Activated naive CD4-positive, alpha-beta T cell treated with anti-CD3 and anti-CD28 coated beads, Interleukin-2, amount 50 U/mL, for 16 hours (primary cell): Measurements from ENCODE around the gene EBF3.

Source experiments
- DNase-seq: peaks from one replicate; pipeline ENCODE4 v3.0.0-alpha.2; 2020

Gene EBF3

DNA sequence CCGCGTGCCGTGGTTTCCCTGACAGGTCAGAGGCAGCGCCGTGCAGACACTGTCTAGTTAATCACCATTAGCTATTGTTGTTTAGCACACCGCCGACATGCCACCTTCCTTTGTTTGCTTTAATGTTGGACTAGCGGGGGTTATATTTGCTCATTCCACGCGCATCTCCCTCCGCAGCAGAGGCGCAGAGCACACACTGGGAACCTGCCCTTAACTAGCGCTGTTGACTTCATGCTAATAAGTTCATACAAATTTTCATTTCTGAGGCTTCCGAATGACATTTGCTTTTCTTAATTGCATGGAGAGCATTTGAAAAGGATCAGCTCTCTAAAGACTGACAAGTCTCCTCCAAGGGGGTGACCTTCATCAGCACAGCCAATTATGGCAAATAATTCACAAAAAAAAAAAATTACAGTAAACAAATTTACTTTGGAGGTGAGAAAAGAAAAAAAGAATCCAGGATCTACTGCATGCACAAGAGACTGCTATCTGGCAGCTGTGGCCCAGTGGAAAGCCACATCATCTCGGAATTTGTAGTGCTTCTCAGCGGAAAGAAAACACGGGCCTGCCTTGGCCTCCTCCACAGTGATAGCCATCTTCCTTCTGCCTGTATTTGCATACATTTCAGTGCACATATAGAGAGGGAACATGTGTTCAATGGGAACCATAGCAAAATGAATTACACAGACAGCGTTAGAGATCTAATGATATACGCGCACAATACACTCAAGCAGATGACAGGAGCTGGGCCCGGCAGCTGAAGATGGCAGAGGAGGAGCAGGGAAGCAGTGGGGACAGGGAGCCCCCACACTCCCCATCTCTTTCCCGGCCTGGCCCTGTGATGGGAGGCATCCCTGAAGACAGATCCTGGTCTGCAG is 94.2 kb downstream of the EBF3 start:
- no peak for DNase-seq

DNA sequence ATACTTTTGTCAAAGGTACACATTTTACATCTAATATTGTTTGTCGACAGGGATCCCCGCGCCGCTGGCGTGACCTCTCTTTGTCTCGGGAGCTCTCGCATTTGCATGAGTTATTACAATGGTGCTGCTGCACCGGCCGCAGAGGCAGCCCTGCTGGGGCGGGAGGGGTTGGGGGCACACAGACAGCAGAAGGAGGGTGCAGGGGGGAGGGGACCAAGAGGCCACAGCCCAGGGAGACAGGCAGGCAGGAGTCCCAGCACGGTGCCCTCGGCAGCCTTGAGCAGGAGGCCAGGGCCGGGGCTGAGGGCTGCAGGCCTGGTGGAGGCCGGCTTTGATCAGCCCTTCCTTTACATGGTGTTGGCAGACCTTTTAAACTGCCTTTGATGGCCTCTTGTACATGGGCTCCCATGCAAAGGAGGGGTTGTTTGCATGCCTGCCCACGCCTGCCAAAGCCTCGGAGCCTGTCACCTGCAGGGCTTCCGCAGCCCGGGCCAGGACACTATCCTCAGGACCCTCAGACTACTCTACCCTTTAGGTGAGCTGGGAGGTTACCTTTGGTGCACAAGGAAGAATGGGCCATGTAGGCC is 95.5 kb downstream of the EBF3 start:
- no peak for DNase-seq

DNA sequence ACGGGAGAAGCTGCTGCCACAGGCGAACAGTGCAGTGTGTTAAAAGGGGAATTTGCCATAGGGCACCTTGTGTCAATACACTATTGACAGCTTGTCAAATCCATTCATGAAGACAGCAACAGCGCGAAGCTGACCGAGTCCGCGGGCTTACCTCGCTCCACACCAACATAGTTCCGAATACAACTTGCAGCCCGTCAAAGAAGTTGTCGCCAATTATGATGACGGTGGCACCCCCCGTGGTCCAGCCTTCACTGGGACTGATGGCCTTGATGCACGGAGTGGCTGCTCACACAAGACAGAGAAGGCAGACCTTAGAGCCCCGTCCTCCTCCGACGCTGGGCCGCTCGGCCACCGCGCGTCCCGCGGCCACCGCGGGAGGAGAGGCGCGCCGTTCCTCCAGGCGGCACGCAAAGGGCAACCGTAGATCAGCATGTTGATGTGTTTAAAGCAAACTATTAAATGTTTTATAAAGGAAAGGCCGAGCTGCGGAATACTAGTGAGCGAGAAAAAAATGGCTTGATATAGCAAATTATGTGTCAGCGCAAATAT is 96.4 kb downstream of the EBF3 start:
- no peak for DNase-seq

DNA sequence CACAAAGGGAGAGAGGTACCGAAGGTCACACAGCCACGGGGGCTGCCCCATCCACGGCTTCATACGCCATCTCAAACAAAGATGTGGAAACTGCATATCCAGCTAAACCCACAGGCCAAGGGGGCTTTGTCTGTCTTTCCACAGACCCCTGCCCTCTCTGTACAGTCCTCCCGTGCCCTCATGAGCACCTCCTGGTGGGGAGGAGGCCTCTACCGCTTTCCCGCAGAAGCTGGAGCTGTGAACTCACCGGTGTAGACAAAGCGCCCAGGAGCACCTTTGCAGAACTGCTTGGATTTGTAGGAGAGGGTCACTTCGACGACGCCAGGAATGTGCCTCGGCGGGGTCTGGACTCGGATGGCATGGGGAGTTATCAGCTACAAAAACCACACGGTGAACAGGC is 97.2 kb downstream of the EBF3 start:
- no peak for DNase-seq

DNA sequence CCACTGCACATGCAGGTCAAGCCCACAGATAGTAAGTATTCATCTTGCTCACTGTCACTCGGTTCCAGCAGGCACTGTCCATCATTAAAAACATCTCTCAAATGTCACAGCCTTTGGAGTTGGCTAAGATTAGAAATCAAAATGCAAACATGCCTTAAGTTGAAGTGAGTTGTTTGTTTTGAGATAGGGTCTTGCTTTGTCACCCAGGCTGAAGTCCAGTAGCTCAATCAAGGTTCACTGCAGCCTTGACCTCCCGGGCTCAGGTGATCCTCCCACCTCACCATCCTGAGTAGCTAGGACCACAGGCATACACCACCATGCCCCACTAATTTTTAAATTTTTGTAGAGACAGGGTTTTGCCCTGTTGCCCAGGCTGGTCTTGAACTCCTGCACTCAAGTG is 98.1 kb downstream of the EBF3 start:
- DNase-seq = no peak

DNA sequence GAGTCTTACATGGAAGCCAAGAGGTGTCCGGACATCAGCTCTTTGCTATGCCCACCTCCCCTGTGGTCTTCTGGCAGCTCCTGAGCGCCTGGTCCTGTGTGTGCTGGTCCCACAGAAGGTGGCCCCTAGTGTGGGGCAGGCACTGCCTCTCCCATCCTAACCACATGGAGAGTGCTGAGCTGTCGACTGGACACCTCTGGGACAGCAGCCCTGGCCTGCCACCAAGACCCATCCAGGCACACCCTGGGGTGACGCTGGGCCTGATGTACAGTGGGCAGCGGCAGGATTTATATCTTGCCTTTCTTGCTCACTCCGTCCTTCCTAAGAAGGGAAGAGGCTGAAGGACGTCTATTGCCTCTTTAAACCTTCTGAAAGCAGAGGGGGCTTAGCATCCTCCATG is 98.7 kb downstream of the EBF3 start:
- no peak for DNase-seq

DNA sequence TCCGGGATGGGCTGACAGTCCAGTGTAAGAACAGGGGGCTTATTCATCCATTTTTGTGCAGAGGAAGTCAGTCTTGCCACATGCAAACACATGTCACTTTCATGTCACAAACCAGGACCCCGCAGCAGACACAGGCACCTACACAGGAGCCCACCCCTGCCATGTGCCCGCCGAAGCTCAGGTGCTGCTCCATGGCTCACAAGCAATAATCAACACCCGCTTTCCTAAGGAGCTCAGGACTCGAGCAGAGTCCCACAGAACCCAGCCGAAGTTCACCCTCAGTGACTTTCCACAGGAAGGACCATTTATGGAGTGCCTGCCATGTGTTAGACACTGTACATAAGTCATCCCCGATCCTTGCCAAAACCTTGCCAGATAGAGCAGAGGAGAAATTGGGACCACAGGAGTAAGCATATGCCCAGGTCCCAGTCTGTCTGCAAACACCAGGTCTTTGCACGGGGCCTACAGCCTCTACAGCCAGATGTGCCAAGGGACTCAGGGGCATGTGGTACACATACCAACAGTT is 99.4 kb downstream of the EBF3 start:
- no peak for DNase-seq

DNA sequence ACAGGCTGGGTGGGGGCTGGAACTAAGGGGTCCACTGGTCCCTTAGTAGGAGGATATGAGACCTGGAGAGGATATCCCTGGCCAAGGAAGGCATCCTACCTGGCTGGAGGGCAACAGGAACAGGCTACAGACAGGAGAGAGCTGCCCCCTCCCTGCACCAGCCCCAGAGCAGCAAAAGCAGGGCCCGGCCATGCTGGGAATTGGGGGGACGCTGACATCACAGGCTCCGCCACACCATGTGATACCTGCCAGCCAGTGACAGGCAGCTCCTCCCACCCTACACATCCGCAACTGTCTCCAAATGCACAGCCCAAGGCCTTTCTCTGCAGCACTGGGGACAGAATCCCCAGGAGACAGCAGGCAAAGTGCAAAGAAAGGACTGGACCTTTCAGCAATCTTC is 100.0 kb downstream of the EBF3 start:
- DNase-seq = no peak

DNA sequence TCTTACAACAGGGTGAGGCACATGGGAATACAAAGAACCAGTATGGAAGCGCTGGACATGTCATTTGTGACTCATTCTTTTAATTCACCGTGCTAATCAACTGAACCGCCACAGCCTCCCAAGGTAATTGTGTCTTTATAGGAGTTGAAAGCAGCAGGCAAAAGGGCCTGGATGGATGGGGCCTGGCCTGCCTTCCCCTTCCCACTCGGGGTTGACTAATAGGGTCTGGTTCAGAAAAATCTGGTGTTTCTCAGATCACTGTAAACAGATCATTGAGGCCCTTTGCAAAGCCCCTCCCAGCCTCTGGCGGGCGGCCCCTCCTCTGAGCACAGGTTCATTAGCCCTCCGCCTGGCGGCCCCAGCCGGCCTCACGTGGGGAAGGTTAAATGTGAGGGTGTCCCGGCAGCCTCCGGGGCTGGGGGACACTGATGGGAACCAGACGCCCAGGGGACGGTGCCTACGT is 100.8 kb downstream of the EBF3 start:
- no peak for DNase-seq

DNA sequence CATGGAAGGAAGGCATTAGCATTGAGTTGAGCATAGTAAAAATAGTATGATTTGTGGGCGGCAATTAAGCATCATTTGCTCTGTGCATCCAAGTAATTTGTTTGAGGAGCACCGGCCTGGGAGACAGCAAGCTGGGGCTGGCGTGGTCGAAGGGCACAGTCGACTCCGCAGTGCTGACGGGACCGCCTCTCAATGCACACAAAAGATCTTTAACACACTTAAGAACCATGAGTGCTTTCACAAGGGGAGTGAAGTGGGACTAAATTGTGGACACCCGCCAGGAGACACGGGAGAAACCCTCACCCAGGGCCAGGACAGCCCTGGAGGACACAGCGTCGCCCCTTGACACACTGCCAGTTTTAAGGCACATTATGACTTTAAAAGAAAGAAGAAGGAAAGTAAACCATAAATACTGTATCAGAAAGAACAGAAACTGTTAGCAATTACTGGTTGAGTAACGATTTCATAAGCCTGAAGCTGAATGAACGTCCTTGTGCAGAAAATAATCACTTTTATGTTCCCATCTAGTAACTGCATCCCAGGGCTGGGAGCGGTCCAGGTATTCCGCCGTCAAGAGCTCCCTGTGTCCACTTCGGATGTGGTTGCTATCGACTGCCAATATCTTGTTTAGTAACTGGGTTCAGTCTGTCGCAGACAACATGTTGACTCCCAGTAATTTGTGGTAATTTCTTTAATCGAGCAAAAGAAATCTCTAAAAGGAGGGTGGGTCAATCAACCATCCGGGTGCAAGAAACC is 102.1 kb downstream of the EBF3 start:
- DNase-seq = no peak

DNA sequence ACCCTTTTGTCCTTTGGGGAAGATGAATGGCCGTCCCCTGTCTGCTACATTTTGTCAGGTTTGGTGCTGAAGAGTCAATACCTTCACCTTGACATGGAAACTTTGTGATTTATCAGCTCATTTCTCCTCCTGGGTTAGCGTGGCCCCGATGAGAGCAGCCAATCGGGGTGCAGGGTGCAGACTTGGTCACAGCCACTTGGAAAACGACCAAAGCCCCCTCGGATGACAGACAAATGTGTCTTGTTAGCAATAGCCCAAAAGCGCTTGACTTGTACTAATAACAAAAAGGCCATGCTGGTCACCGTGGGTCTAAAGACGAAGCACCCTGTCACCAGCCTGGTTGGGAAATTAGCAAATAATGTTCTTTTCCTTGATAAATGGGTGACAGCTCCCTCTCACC is 103.7 kb downstream of the EBF3 start:
- no peak for DNase-seq

DNA sequence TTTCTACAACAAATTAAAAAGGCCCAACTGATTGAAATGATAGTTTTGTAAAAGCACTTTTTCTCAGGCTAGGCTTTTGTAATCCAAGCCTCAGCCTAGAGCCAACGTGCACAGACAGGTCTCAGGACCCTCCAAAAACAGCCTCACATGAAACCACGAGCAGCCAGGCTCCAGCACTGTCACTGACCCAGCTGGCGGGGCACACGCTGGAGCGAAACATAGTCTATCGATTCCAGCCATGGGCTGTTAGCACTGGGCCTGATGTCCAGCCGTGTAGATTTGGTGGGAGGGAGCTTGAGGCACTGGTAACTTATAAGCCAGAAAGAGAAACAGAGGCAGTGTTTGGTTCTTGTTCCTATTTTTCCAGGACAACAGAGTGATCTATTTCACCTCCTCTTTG is 104.5 kb downstream of the EBF3 start:
- DNase-seq = no peak

DNA sequence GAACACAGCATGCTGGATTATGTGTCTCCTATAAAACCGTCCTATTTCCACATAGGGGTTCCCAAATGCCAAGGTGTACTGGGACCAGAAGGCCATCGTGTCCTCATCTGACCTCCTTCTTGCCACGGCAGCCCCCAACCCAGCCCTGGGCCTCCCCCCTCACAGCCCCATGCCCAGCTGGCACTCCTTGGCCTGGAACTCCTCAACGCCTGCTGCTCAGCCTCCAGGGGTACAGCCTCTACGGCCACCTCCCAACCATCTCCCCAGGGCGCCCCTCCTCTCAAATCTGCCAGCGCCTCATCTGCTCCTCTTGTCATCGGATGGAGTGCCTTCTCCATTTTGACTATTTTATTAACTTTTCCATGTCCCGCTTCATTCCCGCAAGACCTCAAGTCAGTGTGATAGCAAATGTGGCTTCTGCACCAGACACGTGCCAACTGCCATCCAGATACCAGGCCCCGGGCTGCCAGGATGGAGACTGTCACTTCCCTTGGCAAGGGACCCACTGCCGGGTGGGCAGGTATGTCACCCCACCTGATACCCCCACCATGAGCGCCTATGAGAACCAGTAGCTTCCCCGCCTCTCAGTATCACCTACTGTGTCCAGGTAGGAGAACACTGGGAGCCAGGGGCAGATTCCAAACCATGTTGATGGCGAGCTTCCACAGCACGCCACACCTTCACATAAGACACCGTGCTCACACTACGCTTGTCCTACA is 106.7 kb downstream of the EBF3 start:
- no peak for DNase-seq

DNA sequence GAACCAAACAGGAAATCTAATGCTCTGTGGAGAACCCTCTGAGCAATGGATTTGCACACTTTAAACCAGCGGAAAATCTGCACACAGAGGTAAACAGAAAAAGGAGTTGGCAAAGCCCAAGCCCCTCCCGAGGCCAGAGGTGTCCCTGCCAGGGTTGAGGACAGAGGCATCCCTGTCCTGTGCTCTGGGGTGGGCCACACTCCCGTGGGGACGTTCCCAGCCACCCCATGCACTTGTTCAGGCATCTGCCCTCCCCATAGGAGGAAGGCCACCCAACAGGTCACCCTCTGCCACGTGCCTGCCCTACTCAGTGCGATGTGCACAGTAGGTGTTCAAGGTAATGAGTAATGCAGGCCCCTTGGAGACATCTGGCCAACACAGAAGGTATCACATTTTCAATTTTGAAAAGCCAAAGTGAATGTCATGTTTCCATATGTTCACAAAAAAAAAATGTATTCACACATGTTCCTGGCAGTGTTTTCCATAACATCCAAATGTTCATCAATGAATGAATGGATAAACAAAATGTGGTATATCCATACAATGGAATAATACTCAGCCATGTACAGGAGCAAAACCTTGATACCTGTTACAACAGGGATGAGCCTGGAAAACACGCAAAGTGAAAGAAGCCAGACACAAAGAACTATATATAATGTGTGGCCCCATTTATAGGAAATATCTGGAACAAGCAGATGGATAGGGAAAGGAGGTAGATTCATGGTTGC is 108.1 kb downstream of the EBF3 start:
- DNase-seq = no peak

DNA sequence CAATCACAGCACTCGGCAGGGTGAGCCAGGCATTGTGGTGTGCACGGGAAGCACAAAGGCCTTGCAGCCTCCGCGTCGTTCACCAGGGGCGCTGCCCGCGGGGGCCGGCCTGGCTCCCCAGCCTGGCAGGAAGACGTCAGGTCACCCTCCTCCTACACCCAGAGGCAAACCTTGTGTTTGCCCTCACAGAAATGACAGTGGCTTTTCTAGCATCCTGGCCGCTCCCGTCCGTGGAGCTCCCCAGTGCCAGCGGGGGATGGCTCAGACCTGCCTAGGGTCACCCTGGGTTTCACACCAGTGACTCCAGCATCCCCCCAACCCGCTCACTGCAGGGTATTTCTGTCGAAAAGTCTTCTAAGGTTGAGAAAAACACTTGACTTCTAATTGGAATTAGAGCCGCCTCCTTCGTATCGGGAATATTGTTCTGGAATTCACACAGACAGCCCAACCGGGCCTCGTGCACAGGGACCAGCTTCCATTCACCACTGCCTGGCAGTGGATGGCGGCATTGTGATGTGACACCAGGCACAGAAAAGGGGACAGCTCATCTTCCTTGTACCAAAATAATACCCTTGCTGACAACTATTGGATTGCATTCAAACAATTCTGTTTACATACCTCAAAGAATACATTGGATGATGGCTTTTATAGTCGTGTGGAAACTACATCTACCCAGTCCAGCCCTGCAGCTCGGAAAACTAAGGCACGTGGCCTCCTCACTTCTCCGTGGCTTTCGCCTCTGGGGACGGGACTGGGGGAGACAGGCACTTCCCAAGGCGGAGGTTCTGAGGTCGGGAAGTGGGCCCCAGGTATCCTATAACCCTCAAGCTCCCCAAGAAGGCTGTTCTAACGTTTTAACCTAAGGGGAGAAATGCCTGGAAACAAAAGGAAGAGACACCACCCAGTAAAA is 109.0 kb downstream of the EBF3 start:
- no peak for DNase-seq

DNA sequence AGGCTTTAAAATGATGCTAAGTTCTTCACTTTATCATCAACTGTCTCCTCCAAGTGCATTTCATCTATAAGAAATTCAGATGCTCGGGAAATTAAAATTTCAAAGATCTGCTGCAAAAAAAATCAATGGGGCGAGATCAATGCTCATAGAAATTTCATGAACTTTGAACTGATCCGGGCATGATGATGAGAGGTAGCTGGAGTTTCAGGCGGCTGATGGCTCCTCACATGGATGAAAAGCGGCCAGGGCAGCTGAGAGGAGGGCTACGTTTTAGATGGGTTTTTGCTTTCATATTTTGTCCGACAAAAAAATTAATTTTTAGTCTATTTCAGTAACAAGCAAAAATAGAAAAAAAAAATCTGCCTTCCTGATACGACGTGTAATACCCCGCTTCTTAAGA is 109.9 kb downstream of the EBF3 start:
- no peak for DNase-seq

DNA sequence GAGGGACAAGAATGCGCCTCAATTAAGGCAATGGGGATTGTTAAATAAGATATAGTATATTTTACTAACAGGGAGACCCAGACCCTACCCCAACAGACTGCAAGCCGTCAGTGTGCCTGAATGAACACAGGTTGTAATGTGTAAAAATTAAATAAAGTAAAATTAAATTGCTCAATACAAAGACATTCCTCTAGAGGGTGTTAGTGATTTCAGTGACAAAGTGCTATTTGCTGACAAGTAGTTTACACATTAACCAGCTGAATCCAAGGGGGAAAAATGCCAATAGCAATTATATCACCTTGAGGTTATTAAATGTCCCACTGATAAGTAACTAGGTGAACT is 110.5 kb downstream of the EBF3 start:
- DNase-seq = no peak

DNA sequence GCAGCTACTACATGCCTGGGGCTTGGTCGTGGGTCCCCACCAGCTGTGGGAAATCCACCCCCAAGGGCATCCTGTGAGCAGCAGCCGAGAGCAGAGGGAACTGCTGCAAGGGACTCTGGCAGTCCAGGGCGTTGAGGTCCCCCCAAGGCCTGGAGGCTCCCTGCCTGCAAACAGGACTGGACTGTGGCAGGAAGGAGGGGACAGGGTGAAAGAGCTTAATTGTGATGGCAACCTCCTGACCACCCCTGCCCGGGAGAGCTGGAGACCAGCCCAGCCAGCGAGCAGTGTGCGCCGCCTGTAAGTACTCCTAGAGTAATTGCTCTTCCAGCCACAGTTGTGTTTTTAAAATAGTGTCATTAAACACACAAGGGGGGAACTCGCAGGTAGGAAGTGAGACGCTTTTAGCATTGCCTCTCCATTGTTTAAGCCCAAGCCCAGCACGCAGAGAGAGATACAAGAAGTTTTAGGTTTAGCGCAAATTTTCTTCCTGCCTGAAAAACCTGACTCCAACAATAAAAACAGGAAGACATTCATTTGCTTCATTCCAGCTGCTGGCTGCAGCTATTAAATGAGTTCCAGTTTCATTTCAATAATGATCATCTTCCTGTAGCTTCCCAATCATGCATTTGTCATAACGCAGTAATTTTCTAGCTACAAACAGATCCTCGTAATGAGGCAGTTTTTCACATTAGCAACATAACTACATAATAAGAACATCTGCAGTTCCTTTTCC is 111.1 kb downstream of the EBF3 start:
- DNase-seq = no peak

DNA sequence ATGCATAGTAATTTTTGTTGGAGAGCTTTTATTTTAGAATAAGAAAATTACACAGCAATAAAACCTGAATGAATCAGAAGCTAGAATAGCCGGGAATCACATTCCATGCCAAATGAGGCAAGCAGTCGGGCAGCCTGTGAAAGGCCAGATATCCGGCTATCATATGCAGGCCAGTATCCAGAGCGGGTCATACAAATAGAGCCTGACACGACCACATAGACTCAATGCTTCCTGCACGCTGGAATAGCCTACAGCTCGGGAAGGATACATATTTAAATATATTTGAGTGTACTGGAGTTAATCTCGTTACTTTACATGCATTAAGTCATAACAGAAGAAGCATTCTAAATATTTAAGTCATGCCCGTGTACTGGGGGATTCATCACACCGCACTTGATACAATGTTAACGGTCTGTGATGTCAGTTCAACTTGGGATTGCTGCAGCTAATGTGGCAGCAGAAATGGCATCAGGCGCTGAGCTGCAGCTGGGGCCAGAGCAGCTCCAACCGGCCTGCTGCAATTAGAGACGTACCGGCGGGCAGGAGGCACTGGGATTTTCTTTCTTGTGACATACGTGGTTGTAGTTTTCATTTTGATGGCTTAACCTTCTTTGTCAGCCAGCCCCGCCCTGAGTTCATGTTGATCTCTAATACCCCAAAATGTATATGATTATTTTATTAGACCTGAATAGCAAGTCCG is 112.0 kb downstream of the EBF3 start:
- DNase-seq = no peak

DNA sequence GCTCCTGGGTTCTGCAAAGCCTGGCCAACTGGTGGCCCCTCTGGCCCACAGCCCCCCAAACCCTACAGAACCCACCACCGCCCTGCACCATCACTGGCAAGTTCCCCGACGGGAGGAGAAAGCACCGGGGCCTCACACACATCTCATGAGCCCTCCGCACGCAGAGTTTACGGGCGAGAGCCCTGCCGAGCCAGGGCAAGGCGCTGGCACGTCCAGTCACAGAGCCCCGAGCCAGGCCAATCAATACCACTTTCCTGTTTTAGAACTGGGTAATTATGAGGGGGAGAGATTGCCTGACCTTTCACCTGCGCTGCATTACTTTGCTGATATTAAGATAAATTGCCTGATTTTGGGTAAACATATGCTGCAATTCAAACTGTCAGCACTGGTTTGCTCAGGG is 113.3 kb downstream of the EBF3 start:
- DNase-seq = no peak
